ENCODE measurements around the gene NCLN.

GRCh38 chr19:3203805-3204645 is 18.3 kb downstream of the NCLN start:
- TF ChIP-seq EZH2 (IDR thresholded peaks at IDR 0.05) (no peak), CTCF (IDR thresholded peaks at IDR 0.05) (no peak)

All from neural progenitor cell (in vitro differentiated cells).